ENCODE measurements around the gene ZSCAN16. TPM values are rescaled to one million over a fixed set of nuclear protein-coding genes. Genes with fewer than 3 reads are reported as not detected.
"Not testable (repeated sequence)": the region's sequence is repeated elsewhere in the genome, so short reads cannot be mapped to it uniquely, and the experiment has no call there.

The ZSCAN16 gene
- total RNA-seq, 1 donor from 2014 or later = 10.5 TPM

- no peak overlapping the region for H3K4me3 ChIP-seq (ENCODE audit: low read depth, low read length)
- no peaks in the 10 kb centered on the region for H3K36me3 ChIP-seq (ENCODE audit: control insufficient read depth, insufficient read depth, low read length)
- no peak for DNase-seq (ENCODE audit: low read depth)
- H3K27me3 ChIP-seq (ENCODE audit: control insufficient read depth, insufficient read depth, low read length) = no peaks in the 10 kb centered on the region
- TF ChIP-seq CTCF (IDR thresholded peaks at IDR 0.05; ENCODE audit: insufficient read depth, low read length, poor library complexity, severe bottlenecking) = no peak
Measured at GRCh38 chr6:28121876-28122275, 2.5 kb upstream of the ZSCAN16 start.

GRCh38 chr6:28122283-28122682 is 2.1 kb upstream of the ZSCAN16 start:
- H3K36me3 ChIP-seq (ENCODE audit: control insufficient read depth, insufficient read depth, low read length); H3K4me3 ChIP-seq (ENCODE audit: low read depth, low read length); H3K27me3 ChIP-seq (ENCODE audit: control insufficient read depth, insufficient read depth, low read length); DNase-seq (ENCODE audit: low read depth): not testable (repeated sequence)

GRCh38 chr6:28124971-28125353 is 553 bp downstream of the ZSCAN16 start:
- H3K27me3 ChIP-seq (ENCODE audit: control insufficient read depth, insufficient read depth, low read length) = no peaks in the 10 kb centered on the region
- TF ChIP-seq CTCF (IDR thresholded peaks at IDR 0.05; ENCODE audit: insufficient read depth, low read length, poor library complexity, severe bottlenecking) = no peak
- peak overlapping the region; percentile 57 for H3K4me3 ChIP-seq (ENCODE audit: low read depth, low read length)
- DNase-seq (ENCODE audit: low read depth) = no peak
- H3K36me3 ChIP-seq (ENCODE audit: control insufficient read depth, insufficient read depth, low read length) = no peaks in the 10 kb centered on the region

GRCh38 chr6:28125401-28125800 is 992 bp downstream of the ZSCAN16 start:
- no peak overlapping the region for H3K4me3 ChIP-seq (ENCODE audit: low read depth, low read length)
- no peaks in the 10 kb centered on the region for H3K27me3 ChIP-seq (ENCODE audit: control insufficient read depth, insufficient read depth, low read length)
- no peaks in the 10 kb centered on the region for H3K36me3 ChIP-seq (ENCODE audit: control insufficient read depth, insufficient read depth, low read length)
- no peak for DNase-seq (ENCODE audit: low read depth)
- no peak for TF ChIP-seq CTCF (IDR thresholded peaks at IDR 0.05; ENCODE audit: insufficient read depth, low read length, poor library complexity, severe bottlenecking)

GRCh38 chr6:28134015-28134414 is 9.6 kb downstream of the ZSCAN16 start:
- Histone ChIP-seq H3K27me3 (ENCODE audit: control insufficient read depth, insufficient read depth, low read length) (no peaks in the 10 kb centered on the region), H3K36me3 (ENCODE audit: control insufficient read depth, insufficient read depth, low read length) (peaks cover 1% of the 10 kb centered on the region), H3K4me3 (ENCODE audit: low read depth, low read length) (no peak overlapping the region)
- no peak for DNase-seq (ENCODE audit: low read depth)
- peak; percentile 56 for TF ChIP-seq CTCF (IDR thresholded peaks at IDR 0.05; ENCODE audit: insufficient read depth, low read length, poor library complexity, severe bottlenecking)

GRCh38 chr6:28134716-28135115 is 10.3 kb downstream of the ZSCAN16 start:
- no peak for TF ChIP-seq CTCF (IDR thresholded peaks at IDR 0.05; ENCODE audit: insufficient read depth, low read length, poor library complexity, severe bottlenecking)
- Histone ChIP-seq H3K4me3 (ENCODE audit: low read depth, low read length) (no peak overlapping the region), H3K27me3 (ENCODE audit: control insufficient read depth, insufficient read depth, low read length) (no peaks in the 10 kb centered on the region), H3K36me3 (ENCODE audit: control insufficient read depth, insufficient read depth, low read length) (peaks cover 1% of the 10 kb centered on the region)
- DNase-seq (ENCODE audit: low read depth) = no peak

Data from kidney epithelial cell (primary cell).